ENCODE measurements around the gene LTBP2.

Gene LTBP2

GRCh38 chr14:74563233-74563585 is 48.8 kb downstream of the LTBP2 start:
- no peak overlapping the region for H3K27ac ChIP-seq (ENCODE audit: insufficient read depth in 1 of 2, low read depth in 1 of 2, low read length in 2 of 2, poor library complexity in 1 of 2, severe bottlenecking in 2 of 2)
- no peak overlapping the region for H3K4me3 ChIP-seq (ENCODE audit: control insufficient read depth in 1 of 7, extremely low read depth in 1 of 7, insufficient read depth in 4 of 7, low read depth in 2 of 7, low read length in 6 of 7)
- no peaks in the 10 kb centered on the region for H3K27me3 ChIP-seq (replicated peaks in 2 of 5; ENCODE audit: control insufficient read depth in 4 of 5, insufficient read depth in 5 of 5, low read length in 4 of 5)
- DNase-seq, result no peak
- no peaks in the 10 kb centered on the region for H3K9me3 ChIP-seq (ENCODE audit: control extremely low read depth in 1 of 5, control insufficient read depth in 4 of 5, insufficient read depth in 2 of 5, low read depth in 1 of 5, low read length in 4 of 5)
- WGBS (ENCODE audit: insufficient coverage), result no CpG with 5 or more reads among the region's 5 CpGs
- no peaks in the 10 kb centered on the region for H3K4me1 ChIP-seq (ENCODE audit: control extremely low read depth in 1 of 4, control insufficient read depth in 4 of 4, insufficient read depth in 4 of 4, low read length in 3 of 4)
- H3K36me3 ChIP-seq (ENCODE audit: control insufficient read depth in 4 of 4, insufficient read depth in 4 of 4, low read length in 3 of 4), result no peaks in the 10 kb centered on the region
- POLR2A ChIA-PET, result no interaction called here
- CTCF ChIA-PET, result no interaction called here

- H3K27ac ChIP-seq (ENCODE audit: insufficient read depth in 1 of 2, low read depth in 1 of 2, low read length in 2 of 2, poor library complexity in 1 of 2, severe bottlenecking in 2 of 2), result no peak overlapping the region
- no peaks in the 10 kb centered on the region for H3K9me3 ChIP-seq (ENCODE audit: control extremely low read depth in 1 of 5, control insufficient read depth in 4 of 5, insufficient read depth in 2 of 5, low read depth in 1 of 5, low read length in 4 of 5)
- no peak for DNase-seq
- WGBS (ENCODE audit: insufficient coverage), result 100% methylated on average over 3 of the region's 3 CpGs
- no peaks in the 10 kb centered on the region for H3K36me3 ChIP-seq (ENCODE audit: control insufficient read depth in 4 of 4, insufficient read depth in 4 of 4, low read length in 3 of 4)
- H3K4me1 ChIP-seq (ENCODE audit: control extremely low read depth in 1 of 4, control insufficient read depth in 4 of 4, insufficient read depth in 4 of 4, low read length in 3 of 4), result no peaks in the 10 kb centered on the region
- H3K27me3 ChIP-seq (replicated peaks in 2 of 5; ENCODE audit: control insufficient read depth in 4 of 5, insufficient read depth in 5 of 5, low read length in 4 of 5), result no peaks in the 10 kb centered on the region
- ChIA-PET CTCF (no interaction called here), POLR2A (no interaction called here)
- no peak overlapping the region for H3K4me3 ChIP-seq (ENCODE audit: control insufficient read depth in 1 of 7, extremely low read depth in 1 of 7, insufficient read depth in 4 of 7, low read depth in 2 of 7, low read length in 6 of 7)
Observed at GRCh38 chr14:74562515-74563232, 49.4 kb downstream of the LTBP2 start.

GRCh38 chr14:74558655-74559054 is 53.4 kb downstream of the LTBP2 start:
- ChIA-PET CTCF (interaction anchor here (1.0 to 1.5 kb wide), 2 partner anchors 17 to 23 kb away, joined by 3 read pairs; no protein-coding TSS in a partner anchor), POLR2A (interaction anchor here (0.6 kb wide), 1 partner anchor 455 kb away, joined by 8 read pairs; no protein-coding TSS in a partner anchor)
- WGBS (ENCODE audit: insufficient coverage), result no CpG with 5 or more reads among the region's 1 CpG

GRCh38 chr14:74557691-74558090 is 54.3 kb downstream of the LTBP2 start:
- Histone ChIP-seq H3K9me3 (ENCODE audit: control extremely low read depth in 1 of 5, control insufficient read depth in 4 of 5, insufficient read depth in 2 of 5, low read depth in 1 of 5, low read length in 4 of 5) (no peaks in the 10 kb centered on the region), H3K27ac (ENCODE audit: insufficient read depth in 1 of 2, low read depth in 1 of 2, low read length in 2 of 2, poor library complexity in 1 of 2, severe bottlenecking in 2 of 2) (no peak overlapping the region)
- CTCF ChIA-PET, result no interaction called here

More at GRCh38 chr14:74558655-74559054, 53.4 kb downstream of the LTBP2 start:
- DNase-seq, result no peak
- H3K4me3 ChIP-seq (ENCODE audit: control insufficient read depth in 1 of 7, extremely low read depth in 1 of 7, insufficient read depth in 4 of 7, low read depth in 2 of 7, low read length in 6 of 7), result no peak overlapping the region
- no peaks in the 10 kb centered on the region for H3K36me3 ChIP-seq (ENCODE audit: control insufficient read depth in 4 of 4, insufficient read depth in 4 of 4, low read length in 3 of 4)
- H3K4me1 ChIP-seq (ENCODE audit: control extremely low read depth in 1 of 4, control insufficient read depth in 4 of 4, insufficient read depth in 4 of 4, low read length in 3 of 4), result peaks cover 0 to 20% (median 15%) of the 10 kb centered on the region in 4 experiments
- no peaks in the 10 kb centered on the region for H3K27me3 ChIP-seq (replicated peaks in 2 of 5; ENCODE audit: control insufficient read depth in 4 of 5, insufficient read depth in 5 of 5, low read length in 4 of 5)
- no peak overlapping the region for H3K27ac ChIP-seq (ENCODE audit: insufficient read depth in 1 of 2, low read depth in 1 of 2, low read length in 2 of 2, poor library complexity in 1 of 2, severe bottlenecking in 2 of 2)
- no peaks in the 10 kb centered on the region for H3K9me3 ChIP-seq (ENCODE audit: control extremely low read depth in 1 of 5, control insufficient read depth in 4 of 5, insufficient read depth in 2 of 5, low read depth in 1 of 5, low read length in 4 of 5)

GRCh38 chr14:74555476-74556050 is 56.5 kb downstream of the LTBP2 start:
- ChIA-PET POLR2A (no interaction called here), CTCF (interaction anchor here (1.1 kb wide), 2 partner anchors 12 to 53 kb away, joined by 3 to 5 read pairs; no protein-coding TSS in a partner anchor)
- no peaks in the 10 kb centered on the region for H3K27me3 ChIP-seq (replicated peaks in 2 of 5; ENCODE audit: control insufficient read depth in 4 of 5, insufficient read depth in 5 of 5, low read length in 4 of 5)
- H3K9me3 ChIP-seq (ENCODE audit: control extremely low read depth in 1 of 5, control insufficient read depth in 4 of 5, insufficient read depth in 2 of 5, low read depth in 1 of 5, low read length in 4 of 5), result no peaks in the 10 kb centered on the region
- WGBS (ENCODE audit: insufficient coverage), result 99% methylated on average over 9 of the region's 15 CpGs
- no peak for DNase-seq
- no peak overlapping the region for H3K4me3 ChIP-seq (ENCODE audit: control insufficient read depth in 1 of 7, extremely low read depth in 1 of 7, insufficient read depth in 4 of 7, low read depth in 2 of 7, low read length in 6 of 7)
- H3K36me3 ChIP-seq (ENCODE audit: control insufficient read depth in 4 of 4, insufficient read depth in 4 of 4, low read length in 3 of 4), result no peaks in the 10 kb centered on the region
- peaks cover 0 to 23% (median 17%) of the 10 kb centered on the region in 4 experiments for H3K4me1 ChIP-seq (ENCODE audit: control extremely low read depth in 1 of 4, control insufficient read depth in 4 of 4, insufficient read depth in 4 of 4, low read length in 3 of 4)
- no peak overlapping the region for H3K27ac ChIP-seq (ENCODE audit: insufficient read depth in 1 of 2, low read depth in 1 of 2, low read length in 2 of 2, poor library complexity in 1 of 2, severe bottlenecking in 2 of 2)

More at GRCh38 chr14:74557691-74558090, 54.3 kb downstream of the LTBP2 start:
- no peaks in the 10 kb centered on the region for H3K27me3 ChIP-seq (replicated peaks in 2 of 5; ENCODE audit: control insufficient read depth in 4 of 5, insufficient read depth in 5 of 5, low read length in 4 of 5)
- WGBS (ENCODE audit: insufficient coverage), result 100% methylated on average over 4 of the region's 5 CpGs
- POLR2A ChIA-PET, result no interaction called here
- no peak for DNase-seq
- no peak overlapping the region for H3K4me3 ChIP-seq (ENCODE audit: control insufficient read depth in 1 of 7, extremely low read depth in 1 of 7, insufficient read depth in 4 of 7, low read depth in 2 of 7, low read length in 6 of 7)
- no peaks in the 10 kb centered on the region for H3K36me3 ChIP-seq (ENCODE audit: control insufficient read depth in 4 of 4, insufficient read depth in 4 of 4, low read length in 3 of 4)
- H3K4me1 ChIP-seq (ENCODE audit: control extremely low read depth in 1 of 4, control insufficient read depth in 4 of 4, insufficient read depth in 4 of 4, low read length in 3 of 4), result peaks cover 0 to 23% (median 17%) of the 10 kb centered on the region in 4 experiments

- peaks cover 0 to 23% (median 17%) of the 10 kb centered on the region in 4 experiments for H3K4me1 ChIP-seq (ENCODE audit: control extremely low read depth in 1 of 4, control insufficient read depth in 4 of 4, insufficient read depth in 4 of 4, low read length in 3 of 4)
- CTCF ChIA-PET, result interaction anchor here (1.5 to 1.6 kb wide), 2 partner anchors 10 to 62 kb away, joined by 3 to 7 read pairs; no protein-coding TSS in a partner anchor
- H3K9me3 ChIP-seq (ENCODE audit: control extremely low read depth in 1 of 5, control insufficient read depth in 4 of 5, insufficient read depth in 2 of 5, low read depth in 1 of 5, low read length in 4 of 5), result no peaks in the 10 kb centered on the region
- POLR2A ChIA-PET, result no interaction called here
- H3K4me3 ChIP-seq (ENCODE audit: control insufficient read depth in 1 of 7, extremely low read depth in 1 of 7, insufficient read depth in 4 of 7, low read depth in 2 of 7, low read length in 6 of 7), result peak overlapping the region in 2 of 7 experiments; percentile 2 to 20
- H3K36me3 ChIP-seq (ENCODE audit: control insufficient read depth in 4 of 4, insufficient read depth in 4 of 4, low read length in 3 of 4), result no peaks in the 10 kb centered on the region
- H3K27me3 ChIP-seq (replicated peaks in 2 of 5; ENCODE audit: control insufficient read depth in 4 of 5, insufficient read depth in 5 of 5, low read length in 4 of 5), result no peaks in the 10 kb centered on the region
- 81% methylated on average over 8 of the region's 8 CpGs for WGBS (ENCODE audit: insufficient coverage)
- DNase-seq, result peak in 2 of 3 donors; percentile 35 to 46
- no peak overlapping the region for H3K27ac ChIP-seq (ENCODE audit: insufficient read depth in 1 of 2, low read depth in 1 of 2, low read length in 2 of 2, poor library complexity in 1 of 2, severe bottlenecking in 2 of 2)
Observed at GRCh38 chr14:74554742-74555362, 57.2 kb downstream of the LTBP2 start.

GRCh38 chr14:74552623-74553022 is 59.4 kb downstream of the LTBP2 start:
- H3K27ac ChIP-seq (ENCODE audit: insufficient read depth in 1 of 2, low read depth in 1 of 2, low read length in 2 of 2, poor library complexity in 1 of 2, severe bottlenecking in 2 of 2), result no peak overlapping the region
- no peaks in the 10 kb centered on the region for H3K9me3 ChIP-seq (ENCODE audit: control extremely low read depth in 1 of 5, control insufficient read depth in 4 of 5, insufficient read depth in 2 of 5, low read depth in 1 of 5, low read length in 4 of 5)
- 88% methylated on average over 6 of the region's 6 CpGs for WGBS (ENCODE audit: insufficient coverage)
- no peaks in the 10 kb centered on the region for H3K27me3 ChIP-seq (replicated peaks in 2 of 5; ENCODE audit: control insufficient read depth in 4 of 5, insufficient read depth in 5 of 5, low read length in 4 of 5)
- H3K4me1 ChIP-seq (ENCODE audit: control extremely low read depth in 1 of 4, control insufficient read depth in 4 of 4, insufficient read depth in 4 of 4, low read length in 3 of 4), result peaks cover 0 to 23% (median 17%) of the 10 kb centered on the region in 4 experiments
- CTCF ChIA-PET, result interaction anchor here (0.7 to 1.6 kb wide), 4 partner anchors 17 to 93 kb away, joined by 3 to 4 read pairs (median 3); no protein-coding TSS in a partner anchor
- DNase-seq, result no peak
- H3K36me3 ChIP-seq (ENCODE audit: control insufficient read depth in 4 of 4, insufficient read depth in 4 of 4, low read length in 3 of 4), result no peaks in the 10 kb centered on the region
- POLR2A ChIA-PET, result no interaction called here
- H3K4me3 ChIP-seq (ENCODE audit: control insufficient read depth in 1 of 7, extremely low read depth in 1 of 7, insufficient read depth in 4 of 7, low read depth in 2 of 7, low read length in 6 of 7), result no peak overlapping the region

Data from common myeloid progenitor, CD34-positive (primary cell).